NT2/D1 (cell line): ENCODE data around the gene THAP5.

Source experiments
- DNase-seq: peaks from one replicate; pipeline ENCODE4 v3.0.0-alpha.2; 2011; ENCODE audit warnings: low read depth, low spot score
- H3K27me3 ChIP-seq: 2 replicates; pipeline ENCODE4 v1.6.0; 2011; ENCODE audit warnings: mild to moderate bottlenecking; ENCODE audit not compliant: insufficient read length, insufficient read depth
- H3K36me3 ChIP-seq: 2 replicates; pipeline ENCODE4 v1.6.1; 2011; ENCODE audit warnings: mild to moderate bottlenecking, low read length, mixed read lengths; ENCODE audit not compliant: insufficient read depth, insufficient read length
- H3K4me1 ChIP-seq: 2 replicates; pipeline ENCODE4 v1.5.1; 2011; ENCODE audit not compliant: insufficient read depth, insufficient read length
- H3K4me3 ChIP-seq: 2 replicates; pipeline ENCODE4 v1.5.1; 2011; ENCODE audit warnings: low read depth; ENCODE audit not compliant: insufficient read length
- H3K9ac ChIP-seq: 2 replicates; pipeline ENCODE4 v1.6.0; 2011; ENCODE audit warnings: low read depth; ENCODE audit not compliant: insufficient read length
- H3K9me3 ChIP-seq: 2 replicates; pipeline ENCODE4 v1.5.1; 2011; ENCODE audit warnings: mild to moderate bottlenecking, low read length; ENCODE audit not compliant: insufficient read depth
- SUZ12 ChIP-seq: IDR thresholded peaks from 2 replicates; pipeline ENCODE4 v1.6.1; 2011; ENCODE audit not compliant: insufficient read length, insufficient read depth; ENCODE audit errors: extremely low read depth
- YY1 ChIP-seq: IDR thresholded peaks from 2 replicates; pipeline ENCODE4 v1.6.1; 2011; ENCODE audit not compliant: insufficient read length, insufficient read depth
- ZNF274 ChIP-seq: IDR thresholded peaks from 2 replicates; pipeline ENCODE4 v1.6.1; 2011; ENCODE audit warnings: mild to moderate bottlenecking, low read depth, low read length

The THAP5 gene

GRCh38 chr7:108569381-108570145, at the start of gene THAP5, which contains the start of gene DNAJB9:
THAP5 (minus strand) TSS chr7:108569706; CDS start chr7:108569569, 137 bp downstream.
DNAJB9 (plus strand) TSS chr7:108569874; CDS start chr7:108571727, 1,853 bp downstream.
- DNase-seq = peak; percentile 99
- Histone ChIP-seq H3K4me3 (peak within 1 kb of the TSS; percentile 91), H3K9me3 (no peaks in the 10 kb centered on the region), H3K36me3 (peaks cover 43% of the 10 kb centered on the region), H3K9ac (peak within 1 kb of the TSS; percentile 95), H3K27me3 (no peaks in the 10 kb centered on the region), H3K4me1 (no peaks in the 10 kb centered on the region)
- TF ChIP-seq ZNF274 (no peak), YY1 (no peak), SUZ12 (no peak)

GRCh38 chr7:108618056-108618455, 48.5 kb upstream of the THAP5 start:
- DNase-seq = no peak

GRCh38 chr7:108614896-108615295, 45.4 kb upstream of the THAP5 start:
- no peaks in the 10 kb centered on the region for H3K36me3 ChIP-seq
- H3K9me3 ChIP-seq = no peaks in the 10 kb centered on the region
- no peak overlapping the region for H3K4me3 ChIP-seq
- H3K9ac ChIP-seq = no peak overlapping the region
- H3K27me3 ChIP-seq = no peaks in the 10 kb centered on the region
- no peak for TF ChIP-seq YY1
- no peak for TF ChIP-seq SUZ12
- no peak for TF ChIP-seq ZNF274
- H3K4me1 ChIP-seq = no peaks in the 10 kb centered on the region
- peak; percentile 13 for DNase-seq

More at GRCh38 chr7:108618056-108618455, 48.5 kb upstream of the THAP5 start:
- no peak overlapping the region for H3K9ac ChIP-seq
- no peaks in the 10 kb centered on the region for H3K4me1 ChIP-seq
- no peaks in the 10 kb centered on the region for H3K27me3 ChIP-seq
- H3K36me3 ChIP-seq = no peaks in the 10 kb centered on the region
- TF ChIP-seq YY1 (no peak), SUZ12 (no peak), ZNF274 (no peak)
- H3K9me3 ChIP-seq = no peaks in the 10 kb centered on the region
- no peak overlapping the region for H3K4me3 ChIP-seq

- no peak overlapping the region for H3K9ac ChIP-seq
- no peak for DNase-seq
- H3K9me3 ChIP-seq = no peaks in the 10 kb centered on the region
- H3K4me1 ChIP-seq = no peaks in the 10 kb centered on the region
- no peaks in the 10 kb centered on the region for H3K36me3 ChIP-seq
- no peak for TF ChIP-seq YY1
- no peak for TF ChIP-seq ZNF274
- H3K27me3 ChIP-seq = no peaks in the 10 kb centered on the region
- no peak overlapping the region for H3K4me3 ChIP-seq
Measured at GRCh38 chr7:108613949-108614381, 44.5 kb upstream of the THAP5 start.

GRCh38 chr7:108613147-108613948, 43.8 kb upstream of the THAP5 start:
- TF ChIP-seq ZNF274 (no peak), SUZ12 (no peak), YY1 (no peak)
- Histone ChIP-seq H3K9ac (no peak overlapping the region), H3K4me3 (no peak overlapping the region), H3K4me1 (no peaks in the 10 kb centered on the region), H3K27me3 (no peaks in the 10 kb centered on the region), H3K36me3 (no peaks in the 10 kb centered on the region), H3K9me3 (no peaks in the 10 kb centered on the region)
- peak; percentile 43 for DNase-seq

- Histone ChIP-seq H3K9me3 (no peaks in the 10 kb centered on the region), H3K36me3 (no peaks in the 10 kb centered on the region), H3K9ac (no peak overlapping the region), H3K4me1 (no peaks in the 10 kb centered on the region), H3K27me3 (no peaks in the 10 kb centered on the region), H3K4me3 (no peak overlapping the region)
- TF ChIP-seq YY1 (no peak), ZNF274 (no peak), SUZ12 (no peak)
- DNase-seq = no peak
Measured at GRCh38 chr7:108611268-108611667, 41.8 kb upstream of the THAP5 start.

- Histone ChIP-seq H3K36me3 (no peaks in the 10 kb centered on the region), H3K27me3 (no peaks in the 10 kb centered on the region), H3K9ac (no peak overlapping the region), H3K9me3 (no peaks in the 10 kb centered on the region), H3K4me1 (no peaks in the 10 kb centered on the region), H3K4me3 (no peak overlapping the region)
- no peak for DNase-seq
- TF ChIP-seq YY1 (no peak), ZNF274 (no peak), SUZ12 (no peak)
Measured at GRCh38 chr7:108609643-108610042, 40.1 kb upstream of the THAP5 start.
